GM18858 (cell line): Measurements from ENCODE around the gene ZNF831.

Source experiments
- ATAC-seq: cut with Tn5 transposase; IDR thresholded peaks from one replicate; pipeline ENCODE4 v1.9.1; 2021; ENCODE audit not compliant: unreplicated experiment

The ZNF831 gene

DNA sequence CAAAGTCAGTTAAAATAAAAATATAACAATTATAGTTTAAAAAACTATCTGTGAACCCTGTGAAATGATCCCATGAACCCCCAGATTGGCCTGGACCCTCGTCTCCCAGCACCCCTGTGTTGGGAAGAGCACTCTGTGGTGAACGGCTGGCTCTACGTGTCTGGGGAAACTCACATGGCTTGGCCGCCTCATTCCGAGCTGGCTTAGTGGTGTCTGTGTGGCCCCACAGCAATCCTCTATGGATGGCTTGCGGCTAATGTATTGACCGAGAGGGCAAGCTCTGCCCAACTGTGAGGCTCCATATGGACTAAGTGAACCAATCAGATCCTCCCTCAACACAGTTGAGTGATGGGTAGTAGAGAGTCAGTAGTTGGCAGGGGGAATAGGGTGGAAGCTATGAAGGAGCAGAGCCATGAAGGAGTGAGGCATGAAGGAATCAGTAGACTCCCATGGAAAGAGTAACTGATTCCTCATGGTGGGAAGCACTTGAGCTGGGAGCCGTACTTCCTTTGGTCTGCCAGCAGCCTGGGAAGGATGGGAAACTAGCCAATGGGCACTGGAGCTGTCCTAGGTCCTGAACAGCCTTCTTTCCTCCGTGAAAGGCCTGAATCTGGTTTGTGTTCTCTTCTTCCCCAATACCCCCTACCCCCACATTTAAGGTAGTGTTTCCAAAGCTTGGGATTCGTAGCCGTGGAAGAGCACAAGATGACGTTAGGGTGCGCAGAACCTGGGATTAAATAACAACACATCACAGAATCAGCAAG, 21.6 kb upstream of the ZNF831 start:
- ATAC-seq, result no peak

DNA sequence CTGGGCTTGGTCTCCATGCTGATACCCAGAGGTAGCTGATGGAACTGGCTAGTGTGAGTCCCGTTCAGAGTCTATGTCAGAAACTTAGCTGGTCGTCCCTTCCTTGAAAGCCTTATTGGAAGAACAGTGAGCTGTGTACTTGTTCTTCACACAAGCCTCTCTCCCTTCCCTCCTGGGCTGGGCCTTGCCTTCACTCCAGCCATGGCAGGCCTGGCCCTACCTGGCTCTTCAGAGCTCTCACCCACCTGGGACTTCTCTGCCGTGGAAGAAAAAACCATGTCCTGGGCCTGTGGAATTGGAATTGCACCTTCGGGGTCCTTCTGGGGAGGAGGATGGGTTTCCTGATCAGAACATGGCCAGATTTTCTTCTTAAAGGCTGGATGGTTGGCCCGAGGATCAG, 20.3 kb upstream of the ZNF831 start:
- no peak for ATAC-seq

DNA sequence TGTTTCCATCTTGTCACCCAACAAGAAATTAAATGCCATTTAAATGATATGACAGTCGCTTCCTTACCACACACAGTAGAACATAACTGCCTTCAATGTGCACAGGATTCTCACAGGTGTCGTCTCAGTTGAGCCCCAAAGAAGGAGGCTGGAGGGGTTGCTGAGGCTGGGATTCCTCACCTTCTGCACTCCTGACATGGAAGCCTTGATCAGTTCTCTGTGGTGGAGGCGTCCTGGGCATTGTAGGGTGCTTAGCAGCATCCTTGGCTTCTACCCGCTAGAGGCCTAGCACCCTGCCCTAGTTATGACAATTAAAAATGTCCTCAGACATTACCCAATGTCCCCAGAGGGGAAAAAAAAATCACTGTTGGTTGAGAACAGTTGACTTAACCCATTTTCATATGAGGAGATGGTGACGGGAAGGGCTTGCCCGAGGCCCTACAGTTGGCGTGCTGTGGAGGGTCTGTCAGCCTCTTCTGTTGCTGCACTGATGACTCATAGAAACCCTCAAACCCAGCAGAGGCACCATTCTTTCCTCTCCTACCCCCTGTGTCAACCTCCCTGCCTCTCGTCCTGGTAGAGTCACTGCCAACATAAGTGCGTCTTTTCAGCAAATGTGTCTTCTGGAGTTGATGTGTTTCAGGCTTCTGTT, 19.3 kb upstream of the ZNF831 start:
- ATAC-seq, result no peak

DNA sequence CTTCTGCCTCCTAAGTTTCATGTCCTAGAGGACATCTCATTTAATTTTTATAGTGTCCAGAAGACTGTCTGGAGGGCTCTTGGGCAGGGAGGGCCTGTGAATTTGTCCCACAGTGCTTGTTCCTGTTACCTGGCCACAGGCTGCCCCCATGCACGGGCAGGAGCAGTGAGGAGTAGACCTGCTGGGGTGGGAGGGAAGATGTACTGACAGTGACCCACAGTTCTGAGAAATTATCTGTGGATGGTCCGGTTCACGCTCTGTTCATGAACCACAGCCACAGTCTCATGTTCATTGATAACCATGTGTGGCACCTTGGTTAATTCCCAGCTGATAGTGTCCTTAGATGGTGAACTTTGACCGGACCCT, 18.8 kb upstream of the ZNF831 start:
- no peak for ATAC-seq

DNA sequence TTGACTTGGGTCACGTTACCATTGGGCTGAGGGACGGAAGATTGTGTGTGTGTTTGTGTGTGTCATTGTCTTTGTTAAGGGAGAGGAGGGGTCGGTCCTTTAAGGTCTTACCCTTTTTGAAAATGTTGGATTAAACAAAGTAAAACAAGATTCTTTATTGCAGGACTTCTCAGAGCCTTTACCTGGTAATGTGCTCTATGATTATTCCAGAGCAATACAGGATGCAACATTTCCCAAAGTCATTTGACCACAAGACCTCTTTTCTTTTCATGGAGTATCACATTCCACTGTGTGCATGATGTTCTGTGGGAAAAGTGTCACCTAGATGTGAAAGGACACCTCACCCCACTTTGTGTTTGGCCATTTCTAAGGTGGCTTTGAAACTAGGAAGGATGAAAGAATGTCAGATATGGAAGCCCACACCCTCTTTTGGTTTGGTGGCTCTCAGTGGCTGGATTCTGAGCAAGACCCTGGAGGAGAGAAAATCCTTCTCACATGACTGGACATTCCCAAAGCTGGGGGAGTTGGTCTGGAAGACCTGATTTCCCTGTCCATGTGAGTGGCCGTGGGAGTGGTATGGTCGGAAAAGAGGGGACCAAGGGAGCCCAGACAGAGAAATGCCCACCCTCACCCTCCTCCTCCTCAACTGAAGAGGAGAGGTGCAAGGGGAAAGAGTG, 18.2 kb upstream of the ZNF831 start:
- no peak for ATAC-seq

DNA sequence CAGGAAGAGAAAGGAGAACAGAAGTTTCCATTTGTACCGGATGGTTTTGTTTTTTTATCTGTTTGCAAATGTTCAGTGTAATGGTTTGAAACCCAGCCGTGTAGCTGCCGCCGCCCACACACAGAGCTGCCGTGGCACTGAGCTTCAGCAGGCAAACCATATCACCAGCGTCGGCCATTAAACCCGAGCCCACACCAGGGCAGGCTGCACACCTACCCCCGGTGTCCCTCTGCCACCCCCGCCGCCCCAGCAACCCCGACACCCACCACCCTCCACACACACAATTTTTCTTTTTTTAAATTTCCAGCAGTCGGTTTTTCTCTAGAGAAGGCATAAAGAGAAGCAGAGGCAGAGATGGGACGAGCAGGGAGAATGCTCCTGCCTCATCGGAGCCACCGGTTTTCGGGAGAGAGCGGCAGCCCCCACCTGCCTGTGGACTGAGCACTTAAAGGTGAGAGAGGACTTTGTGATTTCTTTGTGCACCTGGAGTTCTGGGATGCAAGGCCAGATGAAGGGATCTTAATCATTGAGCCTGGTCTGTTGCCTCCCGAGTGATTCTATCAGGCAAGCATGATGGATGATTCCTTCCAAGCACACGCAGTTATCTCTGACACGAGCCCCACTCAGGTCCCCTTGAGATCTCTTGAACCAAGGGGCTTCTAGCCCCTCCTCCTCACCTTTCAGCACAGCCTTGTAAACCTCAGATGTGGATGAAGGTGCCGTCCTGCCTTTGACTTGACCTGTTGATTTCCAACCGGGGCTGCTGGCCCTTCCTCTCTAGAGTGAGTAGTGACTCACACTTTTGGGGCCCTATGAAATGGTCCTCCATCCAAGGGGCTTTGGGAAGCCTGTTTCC, 17.5 kb upstream of the ZNF831 start:
- ATAC-seq, result no peak

DNA sequence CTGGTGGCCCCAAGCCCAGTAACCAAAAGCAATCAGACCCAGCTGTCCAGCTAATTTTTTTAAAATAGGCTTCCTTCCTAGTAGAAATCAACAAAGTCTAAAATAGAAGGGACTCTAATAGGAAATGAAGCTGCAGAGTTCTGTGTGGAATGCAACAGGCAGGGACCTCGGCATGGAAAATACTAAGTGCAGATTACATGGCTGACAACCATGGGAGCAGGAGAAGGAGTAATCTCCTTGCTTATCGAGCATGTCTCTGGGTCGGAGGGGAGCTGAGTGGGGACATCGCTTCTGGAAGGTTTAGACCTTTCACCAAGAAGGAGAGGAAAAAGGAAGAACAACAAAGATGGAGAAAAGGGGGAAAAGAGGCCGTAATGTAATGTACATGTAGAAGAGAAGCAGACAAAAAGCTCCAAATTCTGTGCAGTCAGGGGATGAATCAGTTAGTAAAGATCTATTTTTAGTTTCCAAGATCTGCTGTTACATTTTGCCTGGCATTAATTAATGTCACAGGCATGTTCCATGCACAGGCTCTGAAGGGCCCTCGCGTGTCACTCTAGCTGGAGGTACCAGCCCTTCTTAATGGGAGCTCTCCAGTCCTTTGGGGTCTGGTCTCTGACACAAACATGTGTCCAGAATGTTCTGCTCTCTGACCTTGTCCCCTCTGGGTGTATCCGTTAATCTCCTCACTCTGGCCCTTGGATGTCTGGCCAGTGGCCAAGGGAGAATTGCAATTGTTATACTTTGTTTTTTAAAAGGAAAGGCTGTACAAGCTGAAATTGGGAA, 16.6 kb upstream of the ZNF831 start:
- no peak for ATAC-seq

DNA sequence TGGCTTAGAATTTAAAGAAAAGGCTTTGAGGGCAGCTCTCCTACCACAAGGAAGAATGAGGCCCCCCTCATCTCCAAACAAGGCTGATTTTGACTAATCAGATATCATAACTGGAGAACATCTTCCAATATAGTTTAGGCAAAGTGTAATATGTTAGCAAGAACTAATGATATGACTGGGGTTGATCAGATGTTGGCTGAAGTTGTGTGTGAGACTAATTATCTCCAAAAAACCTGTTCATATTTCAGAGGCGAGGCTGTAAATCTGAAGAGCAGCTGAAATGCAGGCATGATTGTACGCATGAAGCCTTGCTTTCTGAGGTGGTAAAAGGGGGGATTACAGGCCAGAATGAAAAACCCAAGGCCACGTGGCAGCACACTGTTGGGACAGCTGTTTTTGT, 16.0 kb upstream of the ZNF831 start:
- ATAC-seq, result no peak

DNA sequence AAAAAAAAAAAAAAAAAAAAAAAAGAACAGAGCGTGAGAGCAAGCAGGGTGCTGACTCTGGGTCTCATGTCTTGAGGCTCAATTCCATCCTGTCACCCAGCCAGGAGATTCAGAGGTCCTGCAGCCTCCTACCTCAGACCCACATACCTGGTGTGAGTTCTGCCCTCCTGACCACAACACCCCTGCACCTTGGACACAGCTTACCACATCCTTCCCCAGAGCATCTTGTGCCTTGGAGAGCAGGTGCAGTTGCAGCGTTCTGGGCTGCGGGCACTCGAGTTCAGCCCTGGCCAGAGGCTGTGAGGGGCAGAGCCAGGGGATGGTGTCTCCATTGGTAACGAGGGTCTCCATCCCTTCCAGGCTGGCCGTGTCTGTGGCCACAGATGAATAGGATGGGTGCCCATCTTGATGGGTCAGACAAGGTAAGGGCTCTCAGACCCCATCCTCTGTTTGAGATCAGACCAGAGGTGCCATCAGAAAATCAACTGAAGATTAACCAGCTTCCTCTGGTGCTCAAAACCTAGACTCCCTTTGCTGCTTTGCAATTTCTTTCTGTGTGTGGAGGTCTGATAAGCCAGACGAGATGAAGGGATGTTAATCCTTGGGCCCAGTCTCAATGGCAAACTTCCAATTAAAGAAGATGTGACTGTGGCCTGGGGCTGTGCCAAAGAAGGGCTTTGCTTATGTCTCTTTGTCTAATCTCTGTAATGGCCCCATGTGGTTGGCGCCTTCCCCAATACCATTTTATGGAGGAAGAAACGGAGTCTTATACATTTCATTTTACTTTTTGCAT, 14.7 kb upstream of the ZNF831 start:
- ATAC-seq, result no peak

DNA sequence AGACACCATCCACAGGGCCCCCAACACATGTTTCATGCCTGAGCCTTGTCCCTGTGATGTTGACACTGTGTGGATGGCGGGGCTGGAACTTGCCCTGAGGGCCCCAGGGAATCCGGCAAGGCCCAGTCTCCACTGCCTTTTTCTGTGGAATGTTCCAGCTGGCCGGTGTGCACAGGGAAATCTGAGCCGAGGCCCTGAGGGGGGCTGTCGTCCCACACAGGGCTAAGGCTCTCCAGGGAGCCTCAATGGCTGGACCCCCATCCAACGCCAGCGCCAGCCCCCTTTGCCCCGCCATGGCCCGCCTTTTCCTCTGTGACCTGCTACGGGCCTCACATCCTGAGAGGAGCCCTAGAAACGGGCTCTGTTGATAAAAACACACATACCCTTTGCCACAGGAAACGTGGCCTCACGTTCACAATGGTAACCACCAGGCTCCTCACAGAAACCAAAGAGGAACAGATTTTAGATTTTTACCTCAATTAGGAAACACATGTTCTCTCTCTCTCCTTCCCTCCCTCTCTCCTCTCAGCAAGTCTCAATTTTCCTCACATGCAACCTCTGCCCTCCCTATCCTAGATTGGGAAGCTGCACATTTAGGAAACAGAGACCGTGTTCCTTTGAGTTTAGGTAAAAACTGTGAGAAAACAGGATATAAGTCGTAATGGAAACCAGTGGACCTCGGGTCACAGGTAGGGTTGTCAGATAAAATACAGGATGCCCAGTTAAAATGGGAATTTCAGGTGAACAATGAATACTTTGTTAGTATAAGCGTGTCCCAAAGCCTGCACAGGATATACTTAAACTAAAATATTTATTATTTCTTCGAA, 13.7 kb upstream of the ZNF831 start:
- ATAC-seq, result no peak

DNA sequence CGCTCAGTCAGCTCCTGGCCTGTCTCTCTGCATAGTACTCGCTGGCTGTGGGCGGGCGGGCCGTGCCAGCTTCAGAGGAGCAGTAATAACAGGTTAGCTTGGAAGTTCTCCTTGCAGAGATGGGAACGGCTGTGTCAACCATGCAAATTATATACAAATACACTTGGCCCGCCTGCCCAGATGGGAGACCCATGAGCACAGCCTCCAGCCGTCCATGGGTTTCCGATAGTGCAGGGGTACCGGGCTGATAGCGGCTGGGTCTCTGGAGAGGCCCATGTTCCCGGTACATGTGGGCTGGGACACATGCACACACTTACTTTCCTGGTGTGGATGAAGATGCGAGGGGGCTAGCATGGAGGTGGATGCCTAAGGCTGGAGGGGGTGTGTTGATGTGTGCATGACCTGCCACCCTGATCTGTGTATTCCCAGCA, 12.8 kb upstream of the ZNF831 start:
- ATAC-seq, result no peak

DNA sequence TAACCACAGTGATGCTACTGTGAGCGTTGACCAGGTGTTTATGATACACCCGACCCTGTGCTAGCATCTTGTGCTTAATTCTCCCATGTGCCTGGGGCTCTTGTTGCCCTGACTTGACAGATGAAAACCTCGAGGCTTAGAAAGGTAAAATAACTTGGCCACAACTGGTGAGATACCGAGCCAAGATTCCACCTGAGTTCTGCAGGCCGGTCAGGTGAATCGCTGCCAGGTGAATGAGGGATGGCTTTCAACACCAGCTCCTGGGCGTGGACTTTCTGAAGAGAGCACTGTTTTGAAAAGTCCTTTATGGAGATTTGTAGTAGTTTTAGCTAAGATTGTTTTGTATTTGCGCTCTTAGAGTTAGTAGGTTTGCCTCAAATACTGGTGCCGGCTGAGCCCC, 12.2 kb upstream of the ZNF831 start:
- no peak for ATAC-seq

DNA sequence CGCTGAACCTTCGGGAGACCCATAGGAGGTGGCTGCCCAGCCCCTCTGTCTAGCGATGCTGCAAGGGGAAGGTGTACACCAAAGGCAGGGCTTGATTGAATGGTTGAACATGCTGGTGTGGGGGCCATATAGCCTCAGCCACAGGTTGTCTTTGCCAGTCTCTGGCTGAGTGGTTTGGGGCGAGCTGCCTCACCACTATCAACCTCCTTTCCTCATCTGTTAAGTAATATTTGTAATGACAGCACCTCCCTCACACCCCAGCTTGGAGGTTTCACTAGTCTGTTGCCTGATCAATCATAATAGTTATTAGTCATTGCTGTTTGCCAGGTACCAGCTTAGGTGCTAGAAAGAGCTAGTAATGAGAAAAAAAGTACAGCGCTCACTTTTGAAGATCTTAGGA, 11.8 kb upstream of the ZNF831 start:
- ATAC-seq, result no peak

DNA sequence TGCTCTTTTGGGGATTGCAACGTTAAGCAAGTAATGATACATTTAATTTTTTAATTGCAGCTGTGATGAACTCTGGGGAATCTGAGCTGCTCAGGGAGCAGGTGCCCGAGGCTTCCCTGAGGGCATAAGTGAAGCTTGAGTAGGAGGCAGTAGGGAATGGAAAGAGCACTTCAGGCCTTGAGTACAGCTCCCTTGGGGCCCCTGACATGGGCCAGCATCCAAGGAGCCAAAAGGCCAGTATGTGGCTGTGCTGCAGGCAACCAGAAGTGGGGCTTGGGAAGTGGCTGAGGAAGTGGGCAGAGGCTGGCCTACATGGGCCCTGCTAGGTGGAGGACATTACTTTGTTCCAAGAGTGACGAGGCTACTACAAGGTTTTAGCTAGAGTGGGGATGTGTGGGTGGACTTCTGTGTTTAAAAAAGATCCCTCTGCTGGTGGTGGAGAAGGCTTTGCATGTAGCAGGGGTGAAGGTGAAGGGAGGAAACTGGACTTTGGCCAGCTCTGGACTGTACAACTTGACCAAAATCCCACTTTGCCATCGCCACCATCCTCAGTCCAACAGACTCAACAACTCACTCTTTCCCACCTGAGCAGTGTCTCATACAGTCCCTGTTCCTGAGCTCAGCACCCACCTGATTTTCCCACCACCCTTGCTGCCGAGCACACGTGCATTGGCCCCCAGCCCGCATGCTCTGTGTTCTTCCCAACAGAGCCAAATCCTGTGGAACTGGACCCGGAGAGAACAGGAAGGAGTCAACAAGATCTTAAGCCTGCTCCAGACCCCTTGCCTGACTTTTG, 10.9 kb upstream of the ZNF831 start:
- no peak for ATAC-seq

DNA sequence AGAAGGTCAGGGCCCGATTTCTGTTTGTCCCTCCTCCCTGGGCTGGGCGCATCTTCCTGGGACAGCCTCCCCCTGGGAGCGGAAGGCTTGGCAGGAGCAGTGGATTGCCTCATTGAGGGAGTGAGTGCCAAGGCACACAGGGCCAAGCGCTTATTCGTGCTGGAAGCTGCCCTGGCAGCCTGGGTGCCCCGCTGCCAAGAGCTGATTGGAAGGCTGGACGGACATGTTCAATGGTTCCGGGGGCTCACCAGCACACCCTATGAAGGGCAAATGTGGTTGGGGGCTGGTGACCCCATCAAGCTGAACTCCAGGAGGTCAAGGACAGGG, 10.3 kb upstream of the ZNF831 start:
- no peak for ATAC-seq

DNA sequence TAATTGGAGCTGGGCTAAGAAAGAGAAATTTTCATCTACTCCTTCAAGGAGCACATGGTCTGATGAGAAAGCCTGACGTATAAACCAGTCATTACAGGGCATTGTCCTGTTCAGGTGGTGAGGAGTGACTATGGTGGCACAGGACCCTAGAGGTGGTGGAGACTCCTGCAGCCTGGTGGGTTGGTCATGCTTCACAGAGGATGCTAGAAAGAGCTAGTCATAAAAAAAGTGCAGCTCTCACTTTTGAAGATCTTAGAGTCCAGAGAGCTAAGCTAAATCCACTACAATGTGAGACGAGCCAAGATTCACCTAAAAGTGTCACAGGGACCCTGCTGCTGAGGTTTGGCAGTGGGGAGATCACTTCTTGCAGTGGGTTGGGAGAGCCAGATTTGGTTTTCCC, 9.8 kb upstream of the ZNF831 start:
- ATAC-seq, result no peak

DNA sequence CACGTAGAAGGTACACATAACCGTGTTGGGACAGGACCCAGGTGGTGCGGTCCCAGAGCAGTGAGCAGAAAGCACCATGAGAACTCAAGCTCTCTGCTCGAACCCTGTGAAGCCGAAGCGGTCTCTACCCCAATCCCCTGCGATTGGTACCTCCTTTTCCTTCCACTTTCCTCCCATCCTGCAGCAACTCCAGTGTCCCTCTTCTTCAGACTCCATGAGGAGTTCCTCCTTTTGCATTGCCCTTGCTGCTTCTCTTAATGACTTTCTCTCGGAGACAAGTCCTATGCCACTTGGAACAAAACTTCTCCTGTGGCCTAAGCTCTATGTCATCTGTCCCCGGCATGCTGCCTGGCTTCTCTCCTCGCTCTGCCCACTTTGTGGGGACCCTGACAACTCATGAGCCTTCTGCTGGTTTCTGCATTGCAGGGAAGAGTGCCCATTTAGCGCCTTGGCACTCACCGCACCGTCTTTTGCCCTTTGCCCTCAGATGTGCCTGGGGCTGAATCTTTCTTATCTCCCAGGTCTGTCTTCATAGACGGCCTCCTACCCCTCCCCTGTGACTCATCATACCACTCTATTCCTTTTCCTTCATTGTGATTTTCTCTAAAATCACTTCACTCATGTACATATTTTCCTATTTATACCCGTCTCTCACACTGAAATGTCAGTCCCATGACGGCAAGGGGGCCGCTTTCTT, 9.2 kb upstream of the ZNF831 start:
- no peak for ATAC-seq

DNA sequence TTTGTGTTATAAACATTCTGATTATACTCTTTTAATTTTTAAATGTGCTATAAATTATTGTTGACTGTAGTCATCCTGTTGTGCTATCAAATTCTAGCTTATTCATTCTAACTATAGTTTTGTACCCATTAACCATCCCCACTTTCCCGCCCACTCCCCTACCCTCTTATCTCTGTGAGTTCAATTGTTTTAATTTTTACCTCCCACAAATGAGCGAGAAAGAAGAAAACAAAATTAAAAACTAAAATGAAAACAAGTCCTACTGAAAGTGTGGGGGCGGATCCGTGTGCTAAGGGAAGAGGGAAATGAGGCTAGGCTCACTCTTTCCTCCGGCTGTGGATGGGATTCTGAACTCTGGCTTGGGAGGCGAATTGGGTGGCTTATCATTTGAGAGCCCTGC, 6.6 kb upstream of the ZNF831 start:
- no peak for ATAC-seq
